HepG2 (cell line): ENCODE data around the gene GRIN3B. TPM values are rescaled to one million over a fixed set of nuclear protein-coding genes. Genes with fewer than 3 reads are reported as not detected.

ENCODE experiments used
- ARID2 ChIP-seq: sonication (generic); formaldehyde crosslinking; IDR thresholded peaks from 2 replicates; pipeline ENCODE4 v1.8.1; 2022; ENCODE audit warnings: mild to moderate bottlenecking, missing genetic modification reagents, borderline replicate concordance
- HES4 ChIP-seq: sonication (generic); formaldehyde crosslinking; IDR thresholded peaks from 2 replicates; pipeline ENCODE4 v1.9.0; 2021; ENCODE audit warnings: mild to moderate bottlenecking, missing genetic modification reagents, borderline replicate concordance
- HMGXB4 ChIP-seq, 2 experiments: sonication (generic) in 1 of 2; formaldehyde crosslinking in 1 of 2; IDR thresholded peaks; 2 replicates each; pipeline versions ENCODE4 v1.4.0 to v1.6.1; 2018 to 2020; ENCODE audit warnings: missing genetic modification reagents in 2 of 2, borderline replicate concordance in 1 of 2, low read depth in 1 of 2, mild to moderate bottlenecking in 1 of 2, missing biosample characterization in 1 of 2
- IRF1 ChIP-seq: sonication (generic); formaldehyde crosslinking; IDR thresholded peaks from 2 replicates; pipeline ENCODE4 v1.4.0; 2020; ENCODE audit warnings: low read depth, mild to moderate bottlenecking, missing genetic modification reagents
- MAX ChIP-seq: IDR thresholded peaks from 2 replicates; pipeline ENCODE4 v1.6.1; 2012; ENCODE audit warnings: inconsistent platforms
- MXD1 ChIP-seq: sonication (generic); formaldehyde crosslinking; IDR thresholded peaks from 2 replicates; pipeline ENCODE4 v1.4.0; 2020; ENCODE audit warnings: mild to moderate bottlenecking, missing genetic modification reagents
- PCBP2 ChIP-seq: fragments of 200-400 bp; formaldehyde crosslinking; optimal IDR thresholded peaks from 2 replicates; pipeline ENCODE3; 2018; ENCODE audit warnings: low read length, low read depth; ENCODE audit not compliant: poor library complexity, severe bottlenecking
- PHB2 ChIP-seq: fragments of 450-650 bp; IDR thresholded peaks from 2 replicates; pipeline ENCODE4 v1.6.1; 2018; ENCODE audit not compliant: partially characterized antibody
- RBFOX2 ChIP-seq: fragments of 200-400 bp; formaldehyde crosslinking; IDR thresholded peaks from 2 replicates; pipeline ENCODE4 v1.6.1; 2017; ENCODE audit warnings: low read depth, mild to moderate bottlenecking, low read length
- RFXANK ChIP-seq: IDR thresholded peaks from 2 replicates; pipeline ENCODE4 v1.6.1; 2016
- RXRA ChIP-seq: sonication (generic); formaldehyde crosslinking; IDR thresholded peaks from 2 replicates; pipeline ENCODE4 v1.5.1; 2020; ENCODE audit warnings: missing genetic modification reagents
- TARDBP ChIP-seq: sonication (generic); formaldehyde crosslinking; IDR thresholded peaks from 2 replicates; pipeline ENCODE4 v1.8.0; 2022; ENCODE audit warnings: mild to moderate bottlenecking, missing genetic modification reagents
- TGIF2 ChIP-seq: IDR thresholded peaks from 2 replicates; pipeline ENCODE4 v1.6.1; 2016; ENCODE audit warnings: control low read depth, missing compliant biosample characterization
- XRCC5 ChIP-seq: fragments of 200-400 bp; formaldehyde crosslinking; optimal IDR thresholded peaks from 2 replicates; pipeline ENCODE3; 2017; ENCODE audit warnings: mild to moderate bottlenecking, low read length
- ZBTB43 ChIP-seq: sonication (generic); formaldehyde crosslinking; conservative IDR thresholded peaks from 2 replicates; pipeline ENCODE4 v1.4.0; 2020; ENCODE audit warnings: missing genetic modification reagents
- ZNF414 ChIP-seq: sonication (generic); formaldehyde crosslinking; IDR thresholded peaks from 2 replicates; pipeline ENCODE4 v1.5.0; 2020; ENCODE audit warnings: missing genetic modification reagents
- ZNF746 ChIP-seq: sonication (generic); formaldehyde crosslinking; IDR thresholded peaks from 2 replicates; pipeline ENCODE4 v1.8.0; 2022; ENCODE audit warnings: mild to moderate bottlenecking, missing genetic modification reagents
- ZNF770 ChIP-seq: sonication (generic); formaldehyde crosslinking; IDR thresholded peaks from 2 replicates; pipeline ENCODE4 v1.5.0; 2020; ENCODE audit warnings: mild to moderate bottlenecking, missing genetic modification reagents
- polyA plus RNA-seq, 8 experiments: library from polyadenylated mRNA; depleted of rRNA in 3 of 8; stranded (reverse) in 7 of 8; unstranded in 1 of 8; fragments of >200 nt; fragmentation: Illumina TruSeq in 4 of 8; extraction: Trizol in 4 of 8; gene quantifications; 2 replicates each; pipeline versions ENCODE4 v1.2.1 to v1.2.3, GENCODE V29; 2011 to 2016; ENCODE audit warnings: low read depth in 4 of 8, missing spikeins in 1 of 8, mixed read lengths in 1 of 8; ENCODE audit not compliant: insufficient read depth in 1 of 8
- total RNA-seq, 5 experiments: library from RNA; depleted of rRNA; stranded (reverse); fragments of >200 nt; fragmentation: Illumina TruSeq; extraction: Trizol; gene quantifications; 2 replicates each; pipeline ENCODE4 v1.2.3, GENCODE V29; 2016; ENCODE audit warnings: low read depth in 1 of 5

Gene GRIN3B
- total and polyA plus RNA-seq, 2 of the 13 experiments (the other 11 are each of a cell fraction or from before 2014, with no cell fraction given): 0.07 to 0.20 TPM

- TF ChIP-seq MAX: peak; percentile 89
- no peak for TF ChIP-seq RFXANK (CRISPR knock-in tag)
- no peak for TF ChIP-seq ZBTB43 (CRISPR knock-in tag)
- TF ChIP-seq TARDBP (CRISPR knock-in tag): peak; percentile 24; the same call in 1 of the 2 replicates
- TF ChIP-seq RXRA (CRISPR knock-in tag): 0 out of 2 replicates have a peak, but pooled peaks have one; percentile 17
- TF ChIP-seq ZNF746 (CRISPR knock-in tag): no peak
- TF ChIP-seq ZNF414 (CRISPR knock-in tag): no peak
- peak; percentile 84 for TF ChIP-seq ZNF770 (CRISPR knock-in tag)
- TF ChIP-seq RBFOX2: peak; percentile 41; the same call in 1 of the 2 replicates
- peak; percentile 69 for TF ChIP-seq XRCC5
- TF ChIP-seq PCBP2: no peak
- no peak for TF ChIP-seq ARID2
- TF ChIP-seq MXD1: peak; percentile 49; the same call in 1 of the 2 replicates
- TF ChIP-seq HMGXB4 (CRISPR knock-in tag; IDR thresholded peaks at IDR 0.05; ENCODE audit: borderline replicate concordance in 1 of 2, low read depth in 1 of 2): peak; percentile 72 to 79; a peak in 2 of 4 replicates
- no peak for TF ChIP-seq IRF1 (CRISPR knock-in tag)
- no peak for TF ChIP-seq PHB2
- 0 out of 2 replicates have a peak, but pooled peaks have one; percentile 25 for TF ChIP-seq TGIF2 (CRISPR knock-in tag)
- peak; percentile 80; the same call in 1 of the 2 replicates for TF ChIP-seq HES4 (CRISPR knock-in tag)
These were observed 17.6 kb upstream of the GRIN3B start (continued) for GRCh38 chr19:982567-983170.
